ENCODE results near the gene PCSK9. TPM values are rescaled to one million over a fixed set of nuclear protein-coding genes. Genes with fewer than 3 reads are reported as not detected.

The PCSK9 gene
- total and polyA plus RNA-seq, 2 of the 13 experiments (the other 11 are each of a cell fraction or from before 2014, with no cell fraction given), result 33.3 to 80.5 TPM

GRCh38 chr1:55078470-55078869 lies 39.1 kb downstream of the PCSK9 start:
- WGBS (ENCODE audit: low lambda C conversion rate), result 93% methylated on average over 3 of the region's 3 CpGs
- CTCF ChIA-PET (ENCODE audit: low intra/inter-chr PET ratio, low total read pairs), result no interaction called here
- no TSS peak for BruUV-seq (replicated peaks)

More at GRCh38 chr1:55078470-55078869, 39.1 kb downstream of the PCSK9 start:
- intact Hi-C loops (cut with micrococcal nuclease; ENCODE audit: unreplicated experiment), result loop anchor here (10.0 kb wide), 1 partner anchor 196 kb away; no protein-coding TSS in a partner anchor
- H4K20me1 ChIP-seq (ENCODE audit: insufficient read depth, low read length), result no peaks in the 10 kb centered on the region
- no peak overlapping the region for H3K4me2 ChIP-seq (ENCODE audit: low read depth, low read length)
- FAIRE-seq (no peak), ATAC-seq (no peak), DNase-seq (ENCODE audit: low spot score) (no peak)
- no peaks in the 10 kb centered on the region for H3K9me3 ChIP-seq (ENCODE audit: low read length)
- H3K27me3 ChIP-seq (ENCODE audit: control insufficient read depth in 1 of 2, insufficient read depth in 2 of 2, low read length in 2 of 2), result no peaks in the 10 kb centered on the region
- TF ChIP-seq ZNF720 (CRISPR knock-in tag; IDR thresholded peaks at IDR 0.05) (no peak), MBNL3 (CRISPR knock-in tag; conservative IDR thresholded peaks at IDR 0.05) (no peak), ZNF891 (CRISPR knock-in tag; IDR thresholded peaks at IDR 0.05) (no peak), ADNP (CRISPR knock-in tag; IDR thresholded peaks at IDR 0.05) (no peak), ZNF543 (CRISPR knock-in tag; IDR thresholded peaks at IDR 0.05) (no peak), ZNF317 (CRISPR knock-in tag; IDR thresholded peaks at IDR 0.05) (no peak), ZNF710 (CRISPR knock-in tag; IDR thresholded peaks at IDR 0.05; ENCODE audit: borderline replicate concordance) (no peak), ZFX (CRISPR knock-in tag; IDR thresholded peaks at IDR 0.05; ENCODE audit: low read depth) (no peak), FIP1L1 (IDR thresholded peaks at IDR 0.05; ENCODE audit: borderline replicate concordance, insufficient read depth, low read depth, low read length) (no peak), ZFAT (CRISPR knock-in tag; conservative IDR thresholded peaks at IDR 0.05) (no peak), NCOR1 (IDR thresholded peaks at IDR 0.05; ENCODE audit: borderline replicate concordance, low read length) (no peak)
- H3K4me3 ChIP-seq (replicated peaks in 1 of 3; ENCODE audit: insufficient read depth in 1 of 3, low read depth in 2 of 3, low read length in 3 of 3), result no peak overlapping the region
- no peaks in the 10 kb centered on the region for H3K79me2 ChIP-seq (ENCODE audit: insufficient read depth, low read length)
- peaks cover 32 to 75% of the 10 kb centered on the region in 2 experiments for H3K36me3 ChIP-seq (replicated peaks in 1 of 2; ENCODE audit: control insufficient read depth in 1 of 2, insufficient read depth in 2 of 2, low read length in 2 of 2)
- POLR2A ChIA-PET, result no interaction called here
- in situ Hi-C loops (cut with HindIII; ENCODE audit: extremely low pct_ligation_motif_present, low pct_unique_long_range_greater_than_20kb), result no loop called here
- no peak overlapping the region for H2AFZ ChIP-seq (ENCODE audit: low read length)
- H3K4me1 ChIP-seq (ENCODE audit: insufficient read depth, low read length), result no peaks in the 10 kb centered on the region
- H3K9ac ChIP-seq (ENCODE audit: insufficient read depth, low read depth, low read length), result no peak overlapping the region
- H3K27ac ChIP-seq (ENCODE audit: extremely low read length, insufficient read depth, low read length), result no peak overlapping the region
